Left lobe of liver (tissue), 1 donor: ENCODE data around the gene CCM2L. TPM values are rescaled to one million over a fixed set of nuclear protein-coding genes. Genes with fewer than 3 reads are reported as not detected.

Experiments used
- total RNA-seq: library from RNA; stranded (reverse); gene quantifications from one replicate; pipeline ENCODE4 v1.2.1, GENCODE V29; 2021
- donor health status: DM: no; HTN: yes; CAD: no.

Gene CCM2L
- total RNA-seq, 1 donor from 2014 or later, result 1.5 TPM

Other genes with a start within 250 kb of the CCM2L start
- not detected for gene MYLK2, start 191.1 kb upstream of the CCM2L start, total RNA-seq
- gene FOXS1, start 164.8 kb upstream of the CCM2L start, total RNA-seq, result not detected
- 0.38 TPM for gene DUSP15, start 139.9 kb upstream of the CCM2L start, total RNA-seq
- not detected for gene TTLL9, start 139.8 kb upstream of the CCM2L start, total RNA-seq
- gene PDRG1, start 58.4 kb upstream of the CCM2L start, total RNA-seq, result 5.1 TPM
- gene XKR7, start 42.3 kb upstream of the CCM2L start, total RNA-seq, result not detected
- 3.7 TPM for gene HCK, start 41.8 kb downstream of the CCM2L start, total RNA-seq
- 25.3 TPM for gene TM9SF4, start 99.3 kb downstream of the CCM2L start, total RNA-seq
- gene PLAGL2, start 197.3 kb downstream of the CCM2L start, total RNA-seq, result 2.8 TPM
- 39.2 TPM for gene POFUT1, start 197.4 kb downstream of the CCM2L start, total RNA-seq